ENCODE measurements around the gene NFKB1.

GRCh38 chr4:102624505-102624904, 123.3 kb downstream of the NFKB1 start:
- TF ChIP-seq CTCF (IDR thresholded peaks at IDR 0.05) (no peak), POLR2AphosphoS5 (IDR thresholded peaks at IDR 0.05; ENCODE audit: insufficient read depth in 1 of 2, low read depth in 1 of 2) (no peak)
